GM19240 (cell line): ENCODE measurements around the gene ARRB1.
"Not testable (repeated sequence)": the region's sequence is repeated elsewhere in the genome, so short reads cannot be mapped to it uniquely, and the experiment has no call there.

Experiments
- DNase-seq: peaks from one replicate; pipeline ENCODE4 v3.0.0; 2011; ENCODE audit warnings: low spot score; ENCODE audit not compliant: insufficient read length

Gene ARRB1

GRCh38 chr11:75351541-75351790, at the start of gene ARRB1:
ARRB1 (minus strand) TSS chr11:75351661; CDS start chr11:75351607, 54 bp downstream.
- no peak for DNase-seq

DNA sequence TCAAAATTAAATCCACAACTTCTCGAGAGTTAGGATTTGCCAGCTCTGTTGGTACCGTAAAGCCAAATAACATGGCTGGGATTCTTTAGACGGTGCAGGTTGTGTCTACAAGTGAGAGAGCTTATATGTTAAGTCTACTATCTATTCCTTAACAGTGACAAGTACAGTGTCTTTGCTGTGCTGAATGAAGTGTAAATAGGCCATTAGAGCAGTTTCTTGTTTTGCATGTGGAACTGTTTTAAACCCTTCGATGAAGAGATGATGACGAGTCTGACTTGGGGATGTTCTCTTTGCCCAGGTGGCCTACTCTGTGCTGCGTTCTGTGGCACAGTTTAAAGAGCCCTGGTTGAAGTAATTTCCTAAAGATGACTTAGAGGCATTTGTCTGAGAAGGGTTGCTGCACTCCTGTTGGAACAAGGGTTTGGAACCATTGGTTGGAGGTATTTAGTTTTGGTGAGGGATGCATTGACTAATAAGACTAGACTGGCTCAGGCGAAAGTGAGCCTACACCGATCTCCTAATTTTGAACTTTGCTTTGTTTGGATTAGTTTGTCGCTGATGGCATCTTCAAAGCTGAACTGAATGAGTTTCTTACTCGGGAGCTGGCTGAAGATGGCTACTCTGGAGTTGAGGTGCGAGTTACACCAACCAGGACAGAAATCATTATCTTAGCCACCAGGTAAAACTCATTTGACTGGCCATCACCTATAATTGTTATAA, 48.8 kb upstream of the ARRB1 start:
- DNase-seq, result no peak

DNA sequence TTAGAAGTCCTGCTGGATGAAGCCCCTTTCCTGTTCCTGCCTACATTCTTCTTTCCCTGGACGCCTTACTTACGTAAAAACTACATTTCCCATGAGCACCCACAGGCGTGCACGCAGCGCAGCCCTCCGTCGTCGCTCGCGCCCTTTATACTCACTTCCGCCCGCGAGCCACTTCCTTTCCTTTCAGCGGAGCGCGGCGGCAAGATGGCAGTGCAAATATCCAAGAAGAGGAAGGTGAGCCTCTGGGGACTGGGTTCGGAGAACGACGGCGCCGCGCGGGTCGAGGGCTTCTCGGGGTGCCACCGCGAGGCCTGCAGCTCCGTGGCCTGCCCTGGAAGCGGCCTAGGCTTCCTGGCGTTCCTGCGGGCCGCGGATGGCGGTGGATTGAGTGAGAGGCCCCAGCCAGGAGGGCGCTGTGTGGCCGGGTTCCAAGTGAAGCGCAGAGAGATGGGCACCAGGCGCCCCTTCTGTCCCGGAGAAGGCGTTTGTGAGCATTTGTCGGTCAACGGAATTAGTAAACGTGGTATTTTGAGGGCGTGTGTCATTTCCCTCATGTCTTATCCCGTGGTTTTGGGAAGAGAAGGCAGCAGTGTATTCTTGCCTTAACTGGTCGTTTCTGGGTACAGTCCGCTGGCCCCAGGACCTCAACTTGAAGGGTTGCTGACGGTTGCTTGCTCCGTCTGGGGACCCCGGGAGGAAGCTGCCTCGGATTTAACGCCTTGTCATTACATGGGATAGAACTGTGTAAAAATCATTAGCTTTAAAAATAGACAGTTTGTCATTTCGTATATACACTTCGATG, 48.1 kb upstream of the ARRB1 start, which contains the start of gene RPS3:
Gene RPS3 (plus strand): TSS at position 175 of the 802 bp plus-strand sequence. CDS start 30 bp downstream, at position 205.
- peak; percentile 90 for DNase-seq

DNA sequence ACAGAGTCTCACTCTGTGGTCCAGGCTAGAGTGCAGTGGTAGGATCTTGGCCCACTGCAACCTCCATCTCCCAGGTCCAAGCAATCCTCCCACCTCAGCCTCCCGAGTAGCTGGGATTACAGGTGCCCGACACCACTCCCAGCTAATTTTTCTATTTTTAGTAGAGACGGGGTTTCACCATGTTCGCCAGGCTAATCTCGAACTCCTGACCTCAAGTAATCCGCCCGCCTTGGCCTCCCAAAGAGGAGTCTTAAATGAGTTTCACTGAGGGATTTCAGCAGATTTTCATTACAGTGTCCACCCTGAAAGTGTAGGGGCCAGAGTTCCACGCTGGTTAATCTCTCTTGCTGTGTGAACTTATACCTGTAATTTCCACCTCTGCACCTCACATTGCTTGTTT, 47.4 kb upstream of the ARRB1 start:
- DNase-seq, result no peak

- no peak for DNase-seq
These were observed 42.8 kb upstream of the ARRB1 start for GRCh38 chr11:75394085-75394840.

DNA sequence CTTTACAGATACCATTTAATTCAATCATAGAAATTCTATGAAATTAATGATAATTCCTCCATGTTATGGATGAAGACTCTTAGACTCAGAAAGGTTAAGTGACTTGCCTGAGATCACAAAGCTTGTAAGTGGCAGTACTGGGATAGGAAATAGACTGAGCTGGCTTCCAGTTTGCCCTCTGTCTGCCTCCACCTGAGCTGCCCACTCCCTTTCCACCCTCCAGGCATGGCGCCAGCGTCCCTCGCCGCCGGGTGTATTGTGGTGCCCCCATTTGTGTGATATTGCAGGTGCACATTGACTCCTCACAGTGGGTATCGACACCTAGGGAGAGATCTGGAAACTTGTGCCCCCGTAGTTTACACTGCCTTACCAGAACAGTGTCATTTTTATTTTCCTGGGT, 38.5 kb upstream of the ARRB1 start:
- no peak for DNase-seq

DNA sequence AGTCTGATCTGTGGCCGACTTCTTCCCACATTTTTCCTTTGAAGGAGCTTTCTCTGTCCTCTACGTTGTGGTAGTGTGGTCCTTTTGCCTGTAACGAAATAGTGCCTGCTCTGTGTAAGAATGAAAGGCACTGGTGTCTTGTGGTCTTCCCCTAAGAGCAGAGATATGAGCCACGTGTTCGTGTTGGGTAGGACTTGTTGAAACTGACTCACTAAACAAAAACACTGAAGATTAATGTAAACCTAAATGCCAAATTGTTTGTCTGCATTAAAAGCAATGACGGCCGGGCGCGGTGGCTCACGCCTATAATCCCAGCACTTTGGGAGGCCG, 37.8 kb upstream of the ARRB1 start:
- DNase-seq, result no peak

DNA sequence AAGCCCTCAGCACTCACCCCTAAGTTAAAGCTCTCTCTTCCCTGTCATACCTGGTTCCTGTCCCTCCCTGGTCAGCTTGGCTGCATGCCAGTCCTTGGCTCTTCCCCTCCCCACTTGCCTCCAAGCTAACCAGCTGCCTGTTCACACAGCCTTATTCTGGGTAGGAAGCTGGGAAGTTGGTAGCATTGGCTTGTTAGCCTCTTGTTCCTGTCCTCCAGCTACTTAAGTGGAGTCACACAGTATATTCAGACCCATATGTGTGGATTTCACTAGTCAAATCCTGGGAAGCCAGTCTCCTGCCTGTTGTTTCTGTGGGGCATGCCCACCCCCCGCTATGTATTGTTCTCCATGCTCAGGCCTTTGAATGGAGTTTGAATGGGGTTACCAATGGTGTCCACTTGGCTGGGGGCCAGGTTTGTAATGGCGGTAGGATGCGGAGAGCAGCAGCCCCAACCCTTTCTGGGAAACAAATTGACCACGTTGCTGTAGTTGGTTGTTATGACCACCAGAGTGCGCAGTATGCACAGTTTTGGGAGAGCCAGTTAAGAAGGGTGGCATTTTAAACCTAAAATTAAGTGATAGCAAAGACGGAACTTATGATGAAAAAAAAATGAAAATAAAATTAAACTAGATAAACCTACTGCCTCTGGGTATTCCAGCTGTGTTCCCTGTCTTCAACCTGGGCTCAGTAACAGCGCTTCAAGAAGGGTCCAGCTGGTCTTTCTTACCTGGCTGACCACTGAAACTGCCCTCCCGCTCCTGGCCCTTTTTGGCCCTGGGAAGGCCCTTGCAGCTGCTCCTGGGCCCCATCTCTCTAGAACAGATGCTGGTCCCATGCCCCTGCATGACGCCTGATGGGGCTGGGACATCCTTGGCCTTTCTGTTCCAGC, 37.2 kb upstream of the ARRB1 start:
- DNase-seq, result peak; percentile 29

DNA sequence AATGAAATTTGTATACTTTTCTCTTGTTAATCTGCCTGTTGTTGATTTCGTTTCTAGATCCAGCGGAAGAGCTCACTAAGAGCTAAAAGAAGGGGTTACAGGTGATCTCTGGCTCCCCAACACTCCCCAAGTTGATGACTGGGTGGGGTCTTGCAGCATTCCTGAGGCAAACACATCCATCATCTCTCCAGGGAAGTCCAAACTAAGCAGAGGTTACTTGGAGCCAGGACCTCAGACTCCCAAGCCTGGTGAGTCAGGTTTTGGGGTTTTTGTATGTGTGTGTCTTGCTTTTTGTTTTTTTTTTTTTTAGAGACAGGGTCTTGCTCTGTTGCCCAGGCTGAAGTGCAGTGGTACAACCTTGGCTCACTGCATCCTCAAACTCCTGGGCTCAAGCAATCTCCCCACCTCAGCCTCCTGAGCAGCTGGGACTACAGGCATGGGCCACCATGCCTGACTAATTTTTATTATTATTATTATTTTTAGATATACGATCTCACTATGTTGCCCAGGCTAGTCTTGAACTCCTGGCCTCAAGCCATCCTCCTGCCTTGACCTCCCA, 36.4 kb upstream of the ARRB1 start:
- no peak for DNase-seq

GRCh38 chr11:75386942-75387630, 35.6 kb upstream of the ARRB1 start:
- DNase-seq, result no peak

DNA sequence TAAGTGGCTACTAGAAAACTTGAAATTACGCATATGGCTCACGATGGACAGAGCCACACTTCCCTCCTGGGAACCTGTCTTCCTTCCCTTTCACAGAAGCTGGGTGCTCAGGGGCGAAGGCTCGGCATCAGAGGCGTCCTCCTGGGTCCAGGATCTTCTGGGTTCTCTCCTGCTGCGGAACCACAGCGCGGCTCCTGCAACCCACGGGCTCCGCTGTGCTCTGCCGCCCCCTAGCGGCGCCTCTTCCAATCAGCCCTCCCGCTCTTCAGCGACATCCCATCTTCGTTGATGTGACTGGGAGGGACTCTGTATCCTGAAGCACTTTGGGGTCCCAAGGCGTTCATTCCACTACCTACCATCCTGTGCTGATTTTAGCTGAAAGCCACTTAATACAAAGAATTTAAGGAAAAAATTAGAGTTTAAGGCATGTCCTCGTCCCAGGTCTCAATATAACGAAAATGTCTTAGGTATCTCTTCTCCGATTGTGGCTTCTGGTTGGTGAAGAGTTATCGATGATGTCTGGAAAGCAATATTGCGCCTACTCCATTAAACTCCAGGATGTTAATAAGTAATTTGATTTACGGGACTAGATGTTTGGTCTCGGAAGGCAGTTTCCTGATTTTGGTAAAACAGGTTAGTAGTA, 33.1 kb upstream of the ARRB1 start:
- DNase-seq, result peak; percentile 76

DNA sequence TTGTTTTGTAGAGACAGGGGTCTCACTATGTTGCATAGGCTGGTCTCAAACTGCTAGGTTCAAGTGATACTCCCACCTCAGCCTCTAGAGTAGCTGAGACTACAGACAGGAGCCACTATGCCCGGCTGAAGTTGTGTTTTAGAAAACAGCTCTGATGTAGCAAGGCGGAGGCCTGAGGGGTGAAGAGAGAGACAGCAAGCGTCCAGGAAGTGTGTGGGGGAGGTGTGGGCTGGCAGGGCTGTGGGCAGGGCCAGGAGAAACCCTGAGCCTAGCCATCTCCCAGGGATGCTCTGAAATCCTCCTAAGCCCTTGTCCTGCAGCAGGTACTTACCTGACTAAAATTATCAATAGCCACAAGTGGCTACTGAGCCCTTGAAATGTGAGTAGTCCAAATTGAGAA, 31.8 kb upstream of the ARRB1 start:
- DNase-seq, result no peak

DNA sequence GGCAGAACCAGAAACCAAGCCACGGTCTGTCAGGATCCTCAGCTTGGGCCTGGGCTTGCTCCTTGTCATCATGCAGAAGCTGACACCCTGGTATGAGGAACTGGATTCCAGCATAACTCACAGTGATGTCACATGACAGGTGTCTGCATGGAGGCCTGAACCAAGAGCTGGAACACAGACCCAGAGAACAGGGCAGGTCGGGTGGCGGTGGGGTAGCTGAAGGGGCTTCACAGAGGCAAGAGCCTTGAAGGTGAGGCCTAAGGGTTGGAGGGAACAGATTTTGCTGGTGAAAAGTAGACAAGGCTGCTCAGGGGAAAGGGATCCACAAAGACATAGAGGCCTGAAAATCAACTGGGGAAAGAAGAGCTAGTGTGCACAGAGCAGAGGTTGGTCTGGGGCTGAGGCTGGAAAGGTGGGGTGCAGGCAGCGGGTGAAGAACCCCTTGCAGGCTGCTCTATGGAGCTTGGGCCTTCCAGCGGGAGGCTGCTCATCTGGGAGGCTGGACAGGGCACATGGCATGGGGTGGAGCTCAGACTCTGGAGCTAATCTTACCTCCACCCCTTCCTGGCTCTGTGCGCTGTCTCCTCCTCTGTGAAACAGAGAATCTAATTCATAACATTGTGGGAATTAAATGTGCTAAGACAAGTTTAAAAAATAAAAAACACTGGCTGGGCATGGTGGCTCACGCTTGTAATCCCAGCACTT, 29.4 kb upstream of the ARRB1 start:
- no peak for DNase-seq

GRCh38 chr11:75380245-75380644, 28.8 kb upstream of the ARRB1 start:
- DNase-seq, result no peak

- DNase-seq, result not testable (repeated sequence)
These were observed 27.3 kb upstream of the ARRB1 start for GRCh38 chr11:75378776-75379175.

GRCh38 chr11:75376175-75376574, 24.7 kb upstream of the ARRB1 start:
- DNase-seq, result no peak

DNA sequence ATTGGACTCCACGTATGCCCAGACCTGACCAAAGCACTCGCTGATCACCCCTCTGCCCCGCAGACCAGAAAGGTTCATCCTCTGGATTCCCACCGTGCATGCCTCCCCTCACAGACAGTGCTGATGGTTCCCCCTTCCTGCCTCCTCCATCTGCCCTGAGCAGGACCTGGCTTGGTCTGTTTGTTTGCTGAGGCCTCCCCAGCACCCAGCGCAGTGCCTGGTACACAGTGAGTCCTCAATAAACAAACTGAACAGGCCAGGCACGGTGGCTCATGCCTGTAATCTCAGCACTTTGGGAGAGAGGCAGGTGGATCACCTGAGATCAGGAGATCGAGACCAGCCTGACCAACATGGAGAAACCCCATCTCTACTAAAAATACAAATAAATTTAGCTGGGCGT, 24.2 kb upstream of the ARRB1 start:
- DNase-seq, result no peak

- DNase-seq, result no peak
These were observed 23.2 kb upstream of the ARRB1 start for GRCh38 chr11:75374646-75375045.

- DNase-seq, result no peak
These were observed 21.7 kb upstream of the ARRB1 start for GRCh38 chr11:75373201-75373600.
